Measurements from ENCODE around the gene NELL1.

DNA sequence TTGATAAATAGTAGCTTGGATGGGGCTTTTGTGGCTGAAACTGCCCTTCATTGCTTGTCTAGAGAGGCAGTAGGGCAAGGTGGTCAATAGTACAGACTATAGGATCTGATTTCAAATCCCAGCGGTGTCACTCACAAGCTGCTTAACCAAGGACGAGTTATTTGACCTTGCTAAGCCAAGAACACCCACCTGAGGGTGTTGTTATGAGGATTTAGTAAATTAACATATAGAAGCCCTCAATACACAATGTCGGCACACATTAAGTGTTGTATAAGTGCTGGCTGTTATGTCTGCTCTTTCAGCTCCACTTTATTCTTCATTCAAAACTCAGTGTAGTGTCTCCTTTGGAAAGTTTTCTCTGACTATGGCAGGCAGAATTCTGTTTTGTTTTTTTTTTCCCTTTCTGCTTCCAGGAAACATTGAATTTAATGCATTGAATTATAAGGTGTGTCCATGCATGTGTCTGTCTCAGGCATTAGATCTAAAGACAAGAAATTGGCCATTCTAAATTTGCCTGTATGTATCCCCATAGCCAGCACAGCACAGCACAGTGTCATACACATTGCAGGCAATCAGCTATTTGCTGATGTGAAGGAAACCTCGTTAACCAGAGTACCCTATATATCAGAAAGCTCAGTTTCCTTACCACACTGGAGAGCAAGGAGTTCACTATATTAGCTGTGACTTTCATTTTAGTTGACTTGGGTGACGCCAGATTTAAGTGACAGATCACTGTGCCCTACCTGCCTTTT, 212.1 kb downstream of the NELL1 start:
- TF ChIP-seq, protein P1, sequence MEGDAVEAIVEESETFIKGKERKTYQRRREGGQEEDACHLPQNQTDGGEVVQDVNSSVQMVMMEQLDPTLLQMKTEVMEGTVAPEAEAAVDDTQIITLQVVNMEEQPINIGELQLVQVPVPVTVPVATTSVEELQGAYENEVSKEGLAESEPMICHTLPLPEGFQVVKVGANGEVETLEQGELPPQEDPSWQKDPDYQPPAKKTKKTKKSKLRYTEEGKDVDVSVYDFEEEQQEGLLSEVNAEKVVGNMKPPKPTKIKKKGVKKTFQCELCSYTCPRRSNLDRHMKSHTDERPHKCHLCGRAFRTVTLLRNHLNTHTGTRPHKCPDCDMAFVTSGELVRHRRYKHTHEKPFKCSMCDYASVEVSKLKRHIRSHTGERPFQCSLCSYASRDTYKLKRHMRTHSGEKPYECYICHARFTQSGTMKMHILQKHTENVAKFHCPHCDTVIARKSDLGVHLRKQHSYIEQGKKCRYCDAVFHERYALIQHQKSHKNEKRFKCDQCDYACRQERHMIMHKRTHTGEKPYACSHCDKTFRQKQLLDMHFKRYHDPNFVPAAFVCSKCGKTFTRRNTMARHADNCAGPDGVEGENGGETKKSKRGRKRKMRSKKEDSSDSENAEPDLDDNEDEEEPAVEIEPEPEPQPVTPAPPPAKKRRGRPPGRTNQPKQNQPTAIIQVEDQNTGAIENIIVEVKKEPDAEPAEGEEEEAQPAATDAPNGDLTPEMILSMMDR (IDR thresholded peaks at IDR 0.05; ENCODE audit: poor library complexity) = no peak
- TF ChIP-seq EZH2phosphoT487 (IDR thresholded peaks at IDR 0.05; ENCODE audit: low read depth, severe bottlenecking, unreplicated experiment) (no peak), EZH2 (IDR thresholded peaks at IDR 0.05; ENCODE audit: borderline replicate concordance) (no peak)

Measured in hepatocyte (in vitro differentiated cells).